Endothelial cell of umbilical vein (primary cell): Measurements from ENCODE around the gene NDUFS6. TPM values are rescaled to one million over a fixed set of nuclear protein-coding genes. Genes with fewer than 3 reads are reported as not detected.

Source experiments
- BruUV-seq: library from RNA; stranded (reverse); fragments of 400-500 nt; replicated peaks from 2 replicates; lab custom pipeline; 2021; lab: Mats Ljungman, UMichigan
- CTCF ChIA-PET: fragments of 300-600, 350-600 bp; sonication (Branson Sonifier 250); formaldehyde crosslinking; loops from one replicate; lab custom pipeline; 2021; ENCODE audit warnings: antibody characterized with exemption, inconsistent platforms; lab: Charles Lee
- POLR2A ChIA-PET: fragments of 300-600, 350-600 bp; sonication (Branson Sonifier 250); formaldehyde crosslinking; loops from one replicate; lab custom pipeline; 2021; ENCODE audit warnings: antibody characterized with exemption, inconsistent platforms; lab: Charles Lee
- DNase-seq: peaks from one replicate; pipeline ENCODE4 v3.0.0-alpha.2; 2011; ENCODE audit warnings: low read depth, low spot score
- FAIRE-seq: peaks from 2 replicates; lab custom pipeline; 2011; peaks lifted over from hg19 to GRCh38; lab: Jason Lieb, UNC
- H2AFZ ChIP-seq: 2 replicates; pipeline ENCODE4 v1.6.0; 2012; ENCODE audit warnings: low read depth, low read length, control low read depth, inconsistent platforms
- H3K27ac ChIP-seq: 2 replicates; pipeline ENCODE4 v1.5.1; 2011; ENCODE audit warnings: low read depth, mild to moderate bottlenecking, control low read depth, low read length, moderate library complexity; ENCODE audit not compliant: insufficient read depth
- H3K27me3 ChIP-seq, 2 experiments: 2 replicates each; pipeline versions ENCODE4 v1.6.0 to v1.6.1; 2011; ENCODE audit warnings: low read length in 2 of 2, mixed read lengths in 1 of 2; ENCODE audit not compliant: control insufficient read depth in 2 of 2, insufficient read depth in 2 of 2
- H3K36me3 ChIP-seq, 2 experiments: 2 replicates in 1 of 2; 3 replicates in 1 of 2; pipeline ENCODE4 v1.5.1; 2011; ENCODE audit warnings: low read length in 2 of 2, mild to moderate bottlenecking in 1 of 2, moderate library complexity in 1 of 2; ENCODE audit not compliant: control insufficient read depth in 2 of 2, insufficient read depth in 2 of 2; ENCODE audit errors: extremely low read depth in 1 of 2
- H3K4me1 ChIP-seq: 3 replicates; pipeline ENCODE4 v1.5.1; 2011; ENCODE audit warnings: mild to moderate bottlenecking, low read length; ENCODE audit not compliant: control insufficient read depth, insufficient read depth; ENCODE audit errors: extremely low read depth
- H3K4me2 ChIP-seq: 2 replicates; pipeline ENCODE4 v1.6.1; 2011; ENCODE audit warnings: low read length, control low read depth, mixed read lengths; ENCODE audit not compliant: insufficient read depth
- H3K4me3 ChIP-seq, 3 experiments: fragments of 200-600 bp in 1 of 3; sonication (generic), shearing (Covaris generic) in 1 of 3; replicated peaks in 1 of 3; 2 replicates each; pipeline ENCODE4 v1.5.1; 2011 to 2016; ENCODE audit warnings: control low read depth in 3 of 3, low read length in 3 of 3, mild to moderate bottlenecking in 2 of 3, inconsistent platforms in 1 of 3, low read depth in 1 of 3, moderate library complexity in 1 of 3; ENCODE audit not compliant: insufficient read depth in 1 of 3
- H3K79me2 ChIP-seq: 2 replicates; pipeline ENCODE4 v1.6.0; 2012; ENCODE audit warnings: low read length, inconsistent platforms; ENCODE audit not compliant: control insufficient read depth, insufficient read depth
- H3K9ac ChIP-seq: replicated peaks from 2 replicates; pipeline ENCODE3; 2011; ENCODE audit warnings: low read length, control low read depth; ENCODE audit not compliant: insufficient read depth; ENCODE audit errors: extremely low read depth
- H3K9me1 ChIP-seq: replicated peaks from 3 replicates; pipeline ENCODE4 v1.6.0; 2011; ENCODE audit warnings: mild to moderate bottlenecking, low read length; ENCODE audit not compliant: control insufficient read depth, insufficient read depth; ENCODE audit errors: extremely low read depth
- H3K9me3 ChIP-seq: replicated peaks from 2 replicates; pipeline ENCODE4 v1.5.1; 2012; ENCODE audit warnings: low read length, inconsistent platforms; ENCODE audit not compliant: control insufficient read depth, insufficient read depth
- H4K20me1 ChIP-seq: replicated peaks from 2 replicates; pipeline ENCODE3; 2011; ENCODE audit warnings: mild to moderate bottlenecking, low read length; ENCODE audit not compliant: control insufficient read depth, insufficient read depth; ENCODE audit errors: extremely low read depth
- EZH2 ChIP-seq: IDR thresholded peaks from 2 replicates; pipeline ENCODE4 v1.6.1; 2012; ENCODE audit warnings: borderline replicate concordance, low read depth, mild to moderate bottlenecking, moderate library complexity, low read length, inconsistent platforms; ENCODE audit not compliant: severe bottlenecking
- FOS ChIP-seq: IDR thresholded peaks from 2 replicates; pipeline ENCODE4 v1.6.1; 2011; ENCODE audit warnings: mild to moderate bottlenecking, low read length, moderate library complexity, borderline replicate concordance; ENCODE audit not compliant: insufficient read depth
- GATA2 ChIP-seq: IDR thresholded peaks from 2 replicates; pipeline ENCODE4 v1.7.0; 2011; ENCODE audit warnings: low read depth, mild to moderate bottlenecking, moderate library complexity, mixed read lengths, low read length; ENCODE audit not compliant: insufficient read length, insufficient read depth
- JUN ChIP-seq: IDR thresholded peaks from 2 replicates; pipeline ENCODE4 v1.6.1; 2011; ENCODE audit warnings: borderline replicate concordance, low read depth; ENCODE audit not compliant: insufficient read length, insufficient read depth
- MYC ChIP-seq: IDR thresholded peaks from one replicate; pipeline ENCODE4 v1.6.1; 2011; ENCODE audit warnings: mild to moderate bottlenecking, low read depth, low read length
- POLR2A ChIP-seq: IDR thresholded peaks from 2 replicates; pipeline ENCODE4 v1.6.1; 2012; ENCODE audit warnings: low read depth, mild to moderate bottlenecking, control low read depth, low read length
- POLR2AphosphoS5 ChIP-seq: IDR thresholded peaks from 2 replicates; pipeline ENCODE4 v1.6.1; 2012; ENCODE audit warnings: low read depth, mild to moderate bottlenecking, control low read depth, low read length, moderate library complexity; ENCODE audit not compliant: insufficient read depth
- dilution Hi-C: fragments of 300-500 bp; cut with MboI; formaldehyde crosslinking; loops from one replicate; pipeline ENCODE4 v1.15.0; 2019; ENCODE audit warnings: low sequenced_read_pairs; ENCODE audit not compliant: extremely low pct_ligation_motif_present
- intact Hi-C: fragments of 100-400 bp; cut with micrococcal nuclease; formaldehyde crosslinking; loops from one replicate; pipeline ENCODE4 v1.10.0; 2022
- polyA plus RNA-seq, 4 experiments: library from polyadenylated mRNA; depleted of rRNA in 3 of 4; stranded (reverse) in 3 of 4; unstranded in 1 of 4; fragments of >200 nt; gene quantifications; 2 replicates each; pipeline versions ENCODE4 v1.2.1 to v1.2.3, GENCODE V29; 2011 to 2012; ENCODE audit warnings: missing spikeins in 1 of 4
- total RNA-seq: library from RNA; stranded (reverse); gene quantifications from 2 replicates; pipeline ENCODE4 v1.2.3, GENCODE V29; 2021
- TF ChIP-seq, protein P1 (sequence below): IDR thresholded peaks from 2 replicates; pipeline ENCODE4 v1.6.1; 2011; ENCODE audit not compliant: insufficient read depth, insufficient read length
- TF ChIP-seq, protein P2 (sequence below), 2 donors: IDR thresholded peaks; 1 replicate in 1 of 2; 2 replicates in 1 of 2; pipeline ENCODE4 v1.5.1; 2011; ENCODE audit warnings: low read length in 2 of 2, mild to moderate bottlenecking in 2 of 2, moderate library complexity in 2 of 2, control low read depth in 1 of 2, inconsistent platforms in 1 of 2, low read depth in 1 of 2; ENCODE audit not compliant: insufficient read depth in 1 of 2; ENCODE audit errors: extremely low read depth in 1 of 2

NDUFS6 gene
- total and polyA plus RNA-seq, 2 donors (not counting 3 experiments of a cell fraction or from before 2014, with no cell fraction given) = 42.5 to 127 TPM

DNA sequence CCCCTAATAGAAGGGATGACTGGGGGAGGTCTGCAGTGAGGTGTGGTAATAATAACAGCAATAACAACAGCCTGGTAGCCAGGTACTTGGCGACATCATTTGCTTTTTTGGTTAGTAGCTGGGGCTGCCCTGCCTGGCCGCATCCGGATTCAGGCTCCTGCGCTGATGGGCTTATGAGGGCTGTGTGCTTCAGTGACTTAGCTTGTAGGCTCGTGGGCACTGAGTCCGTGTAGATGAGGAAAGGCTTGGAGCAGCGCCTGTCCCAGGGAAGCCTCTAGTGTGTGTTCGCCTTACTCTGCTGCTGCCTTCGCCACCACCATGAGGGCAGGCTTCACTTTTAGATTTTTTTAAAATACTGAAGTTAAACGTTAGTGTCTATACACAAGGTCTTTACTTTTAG lies 4.5 kb downstream of the NDUFS6 start:
- no peaks in the 10 kb centered on the region for H4K20me1 ChIP-seq
- H3K27me3 ChIP-seq = no peaks in the 10 kb centered on the region
- intact Hi-C loops = no loop called here
- H3K4me2 ChIP-seq = no peak overlapping the region
- H3K9me3 ChIP-seq = no peaks in the 10 kb centered on the region
- no TSS peak for BruUV-seq
- no peak for DNase-seq
- H3K4me3 ChIP-seq = no peak overlapping the region
- H3K9ac ChIP-seq = no peak overlapping the region
- dilution Hi-C loops = no loop called here
- ChIA-PET CTCF (no interaction called here), POLR2A (no interaction called here)
- no peak overlapping the region for H2AFZ ChIP-seq
- peaks cover 85% of the 10 kb centered on the region for H3K79me2 ChIP-seq
- H3K4me1 ChIP-seq = peaks cover 9% of the 10 kb centered on the region
- H3K9me1 ChIP-seq = no peaks in the 10 kb centered on the region
- H3K36me3 ChIP-seq = peaks cover 7 to 46% of the 10 kb centered on the region in 2 experiments
- TF ChIP-seq, protein P1, sequence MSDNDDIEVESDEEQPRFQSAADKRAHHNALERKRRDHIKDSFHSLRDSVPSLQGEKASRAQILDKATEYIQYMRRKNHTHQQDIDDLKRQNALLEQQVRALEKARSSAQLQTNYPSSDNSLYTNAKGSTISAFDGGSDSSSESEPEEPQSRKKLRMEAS = no peak
- TF ChIP-seq EZH2 = no peak
- TF ChIP-seq FOS = no peak
- no peak for TF ChIP-seq POLR2A
- TF ChIP-seq MYC = no peak
- TF ChIP-seq JUN = no peak
- TF ChIP-seq POLR2AphosphoS5 = no peak
- TF ChIP-seq, protein P2, sequence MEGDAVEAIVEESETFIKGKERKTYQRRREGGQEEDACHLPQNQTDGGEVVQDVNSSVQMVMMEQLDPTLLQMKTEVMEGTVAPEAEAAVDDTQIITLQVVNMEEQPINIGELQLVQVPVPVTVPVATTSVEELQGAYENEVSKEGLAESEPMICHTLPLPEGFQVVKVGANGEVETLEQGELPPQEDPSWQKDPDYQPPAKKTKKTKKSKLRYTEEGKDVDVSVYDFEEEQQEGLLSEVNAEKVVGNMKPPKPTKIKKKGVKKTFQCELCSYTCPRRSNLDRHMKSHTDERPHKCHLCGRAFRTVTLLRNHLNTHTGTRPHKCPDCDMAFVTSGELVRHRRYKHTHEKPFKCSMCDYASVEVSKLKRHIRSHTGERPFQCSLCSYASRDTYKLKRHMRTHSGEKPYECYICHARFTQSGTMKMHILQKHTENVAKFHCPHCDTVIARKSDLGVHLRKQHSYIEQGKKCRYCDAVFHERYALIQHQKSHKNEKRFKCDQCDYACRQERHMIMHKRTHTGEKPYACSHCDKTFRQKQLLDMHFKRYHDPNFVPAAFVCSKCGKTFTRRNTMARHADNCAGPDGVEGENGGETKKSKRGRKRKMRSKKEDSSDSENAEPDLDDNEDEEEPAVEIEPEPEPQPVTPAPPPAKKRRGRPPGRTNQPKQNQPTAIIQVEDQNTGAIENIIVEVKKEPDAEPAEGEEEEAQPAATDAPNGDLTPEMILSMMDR (IDR thresholded peaks at IDR 0.05; ENCODE audit: extremely low read depth in 1 of 2, insufficient read depth in 1 of 2, low read depth in 1 of 2, low read length in 2 of 2) = no peak
- TF ChIP-seq GATA2 = no peak
- FAIRE-seq = no peak
- no peak overlapping the region for H3K27ac ChIP-seq
